GM21825 (cell line): ENCODE data around the gene STAC3.

ENCODE experiments used
- ATAC-seq: cut with Tn5 transposase; IDR thresholded peaks from one replicate; pipeline ENCODE4 v1.9.1; 2021; ENCODE audit warnings: mild to moderate bottlenecking, moderate library complexity; ENCODE audit not compliant: unreplicated experiment

Gene STAC3

DNA sequence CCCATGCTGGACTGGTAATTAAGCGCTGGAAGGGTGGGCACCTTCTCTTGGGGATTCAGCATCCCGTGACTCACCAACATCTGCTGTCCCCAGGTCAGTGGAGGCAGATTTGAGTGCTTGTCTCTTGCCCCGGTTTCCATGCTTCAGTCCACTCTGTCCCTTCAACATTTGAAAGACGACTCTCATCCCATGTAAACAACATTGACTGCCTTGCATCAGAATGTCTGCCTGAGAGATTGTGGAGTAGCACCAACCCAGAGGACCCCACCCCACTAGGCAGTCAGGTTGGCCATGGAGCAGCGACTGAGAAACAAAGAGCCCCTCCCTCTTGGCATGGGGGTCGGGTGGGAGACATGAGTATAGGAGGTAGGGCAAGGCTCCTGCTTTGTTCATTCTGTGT, 4.9 kb upstream of the STAC3 start:
- ATAC-seq = no peak

DNA sequence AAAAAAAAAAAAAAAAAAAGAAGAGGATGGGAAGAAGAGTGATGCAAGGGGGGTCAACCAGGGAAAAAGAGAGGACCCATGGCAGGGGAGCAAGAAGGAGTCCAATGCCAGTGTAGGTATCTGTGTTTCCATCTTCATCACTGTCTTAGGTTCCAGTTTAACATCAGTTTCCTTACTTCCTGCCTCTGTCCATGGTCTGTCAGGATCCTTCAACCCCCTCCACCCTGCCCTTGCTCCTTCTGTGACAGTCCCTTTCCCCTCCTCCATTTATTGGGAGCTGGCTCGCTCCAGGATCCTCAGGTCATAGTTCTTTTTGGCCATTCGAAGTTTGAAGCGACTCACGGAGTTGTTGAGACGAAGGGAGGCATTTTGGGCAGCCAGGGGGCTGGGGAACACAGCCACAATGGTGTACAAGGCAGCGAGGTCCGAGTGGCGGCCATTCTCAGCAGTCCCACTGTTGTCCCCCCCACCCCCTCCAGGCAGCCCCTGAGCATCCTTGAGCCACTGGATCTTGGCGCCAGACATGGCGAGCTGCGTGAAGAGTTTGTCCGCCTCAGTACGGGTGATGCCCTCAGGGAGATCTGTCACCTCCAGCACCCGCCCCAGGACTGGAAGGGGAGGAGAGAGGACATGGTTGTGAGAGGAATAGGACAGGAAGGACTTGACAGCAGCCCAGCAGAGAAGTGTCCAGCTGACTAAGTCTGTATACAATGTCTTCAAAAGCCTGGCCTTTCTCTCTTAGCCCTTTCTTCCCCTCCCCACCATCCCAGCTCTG, 3.7 kb upstream of the STAC3 start:
- ATAC-seq = no peak

DNA sequence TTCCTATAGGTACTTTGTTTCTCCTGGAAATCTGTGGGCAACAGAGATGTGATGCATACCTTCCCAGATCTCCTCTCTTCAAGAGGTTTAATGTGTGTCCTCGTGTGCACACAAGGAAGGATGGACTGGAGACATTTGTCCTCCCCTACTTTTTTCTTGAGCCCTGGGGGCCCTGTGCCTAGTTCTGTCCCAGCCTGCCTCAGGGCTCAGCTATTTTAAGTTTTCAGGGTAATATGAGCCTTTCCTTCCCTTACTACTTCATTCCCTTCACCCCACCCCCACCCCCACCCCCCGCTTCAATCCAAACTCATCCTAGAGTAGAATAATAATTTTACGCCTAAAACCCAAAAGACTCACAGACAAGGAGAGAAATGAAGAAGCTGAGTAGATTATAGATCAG, 446 bp downstream of the STAC3 start:
- ATAC-seq = no peak

DNA sequence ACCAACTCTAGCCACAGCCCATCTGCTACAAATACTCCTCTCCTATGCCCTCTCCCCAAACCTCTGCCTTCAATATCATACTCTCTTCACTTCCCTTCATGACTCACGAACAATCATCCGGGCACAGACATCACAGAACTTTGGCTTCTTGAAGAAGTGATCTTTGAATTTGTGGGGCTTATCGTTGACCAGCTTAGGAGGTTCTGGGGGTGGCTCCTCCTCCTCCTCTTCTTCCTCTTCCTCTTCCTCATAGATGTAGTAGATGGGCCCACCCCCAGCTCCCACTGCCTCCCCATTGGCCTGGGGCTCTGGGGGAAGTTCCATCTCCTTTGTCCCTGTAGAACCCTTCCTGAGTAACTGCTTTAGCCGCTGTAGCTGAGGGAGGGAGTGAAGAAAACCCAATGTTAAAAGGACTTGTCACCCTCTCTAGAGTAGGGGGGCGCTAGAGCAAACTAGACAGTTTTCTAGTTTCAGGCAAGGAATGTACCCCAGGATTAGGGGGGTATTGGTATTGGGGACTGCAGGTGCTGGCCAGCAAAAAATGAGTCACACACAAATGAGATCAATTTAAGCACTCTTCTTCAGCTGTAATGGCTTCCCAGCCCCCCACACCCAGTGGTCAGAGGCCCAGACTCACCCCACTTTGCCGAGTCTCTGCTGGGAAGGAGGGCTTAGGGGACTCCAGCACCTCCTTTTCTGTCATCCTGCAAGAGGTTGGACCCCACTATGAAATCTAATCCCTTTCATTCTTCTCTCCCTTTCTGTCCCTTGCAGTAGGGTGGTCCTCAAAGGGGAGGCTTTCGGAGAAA, 1.8 kb downstream of the STAC3 start:
- no peak for ATAC-seq

DNA sequence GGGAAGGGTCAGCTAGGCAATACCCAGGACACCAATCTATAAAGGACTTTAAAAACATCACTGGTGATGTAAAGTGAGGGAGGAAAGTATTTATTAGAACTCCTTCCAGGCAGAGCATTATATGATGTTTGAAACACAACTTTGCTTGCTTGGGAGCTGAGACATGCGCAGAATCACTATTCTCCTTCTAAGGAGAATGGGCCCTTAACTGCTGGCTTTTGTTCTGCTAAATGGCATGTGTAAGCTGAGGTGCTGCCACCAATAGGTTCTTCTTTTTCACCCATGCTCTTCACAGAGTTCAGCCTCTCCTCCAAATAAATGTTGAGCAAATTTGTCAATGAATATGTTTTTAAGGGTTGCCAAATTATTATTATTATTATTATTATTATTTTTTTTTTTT, 3.9 kb downstream of the STAC3 start:
- ATAC-seq = no peak

DNA sequence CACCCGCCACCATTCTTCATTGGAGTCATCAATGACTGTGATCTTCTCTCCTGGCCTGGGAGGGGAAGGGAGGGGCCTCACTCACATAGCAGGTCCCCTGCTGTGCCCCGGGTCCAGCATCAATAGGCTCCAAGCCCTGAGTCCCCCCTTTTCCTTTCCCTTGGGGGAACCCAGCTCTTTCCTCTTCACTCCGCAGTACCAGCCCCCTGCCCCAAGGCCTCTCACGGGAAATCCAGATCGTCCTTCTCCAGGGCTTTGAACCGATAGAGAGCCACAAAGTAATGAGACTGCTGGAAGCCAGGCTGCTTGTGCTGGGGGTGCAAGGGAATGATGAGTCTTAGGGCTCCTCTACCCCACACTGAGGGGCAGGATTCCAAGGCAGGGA, 6.7 kb downstream of the STAC3 start:
- no peak for ATAC-seq

DNA sequence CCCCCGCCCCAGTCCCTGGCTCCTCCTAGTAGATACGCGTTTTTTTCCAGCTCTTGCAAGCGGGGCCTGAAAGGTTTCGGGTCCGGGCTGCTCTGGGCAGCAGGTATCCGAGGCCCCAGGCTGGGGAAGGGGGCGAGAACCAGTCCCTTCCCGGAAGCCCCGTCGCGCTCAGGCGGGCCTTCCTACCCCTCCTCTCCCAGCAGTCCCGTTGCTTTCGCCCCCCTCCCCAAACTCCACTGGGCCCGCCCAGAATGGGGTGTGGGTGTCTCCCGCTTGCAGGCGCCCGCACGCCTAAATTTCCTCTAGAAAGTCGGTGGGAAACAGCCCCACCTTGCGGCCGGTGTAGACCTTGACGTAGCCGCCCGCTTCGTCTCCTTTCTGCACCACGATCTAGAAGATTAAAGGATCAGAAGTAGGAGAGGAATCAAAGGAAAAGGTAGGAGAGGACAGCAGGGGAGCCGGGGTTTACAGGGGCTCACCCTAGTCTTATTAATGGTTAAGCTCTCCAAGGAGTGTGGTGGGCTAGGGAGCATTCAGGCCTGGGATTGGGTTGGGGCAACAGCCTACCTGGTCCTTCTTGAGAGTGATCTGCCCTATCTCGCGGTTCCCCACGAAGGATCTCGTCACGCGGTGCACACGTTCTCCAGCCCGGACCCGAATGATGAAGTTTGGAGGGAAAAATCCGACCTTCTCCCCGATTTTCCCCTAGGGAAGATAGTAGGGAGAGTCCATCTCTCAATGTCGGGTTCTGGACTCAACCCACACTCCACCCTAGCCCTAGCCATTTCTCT, 7.3 kb downstream of the STAC3 start:
- no peak for ATAC-seq

DNA sequence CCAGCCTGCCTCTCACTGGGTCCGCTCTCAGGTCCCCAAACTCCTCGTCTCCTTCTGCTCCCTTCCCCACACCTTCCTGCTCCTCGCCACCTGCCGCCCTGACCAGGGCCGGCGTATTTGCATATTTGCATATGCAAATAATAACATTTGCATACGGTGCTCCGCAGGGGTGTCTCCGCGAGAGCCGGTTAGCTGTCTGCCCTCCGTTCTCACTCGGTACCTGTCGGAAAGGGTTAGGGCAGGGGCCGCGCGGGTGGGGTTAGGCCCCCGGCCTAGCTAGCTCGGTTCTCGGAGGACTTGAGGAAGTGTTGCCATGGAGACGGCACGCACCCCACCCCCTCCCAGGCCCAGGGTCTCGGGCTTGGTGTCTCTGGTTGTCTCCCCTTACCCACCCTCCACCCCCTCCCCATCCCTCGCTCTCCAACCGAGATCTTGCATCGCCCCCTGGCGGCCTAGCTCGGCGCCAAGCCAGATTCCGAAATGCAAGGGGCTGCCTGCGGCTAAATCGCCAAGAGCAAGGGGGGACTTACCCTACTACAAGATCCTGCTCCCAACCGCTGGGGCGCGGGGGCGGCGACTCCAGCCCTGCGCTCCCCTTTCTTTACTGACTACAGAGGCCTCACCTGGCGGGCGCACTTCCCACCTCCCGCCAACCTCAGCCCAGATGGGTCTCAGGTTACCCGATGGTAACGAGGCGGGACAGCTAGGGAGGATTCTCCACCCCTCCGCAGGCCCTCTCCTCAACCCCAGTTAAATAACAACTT, 8.1 kb downstream of the STAC3 start:
- peak; percentile 32 for ATAC-seq

DNA sequence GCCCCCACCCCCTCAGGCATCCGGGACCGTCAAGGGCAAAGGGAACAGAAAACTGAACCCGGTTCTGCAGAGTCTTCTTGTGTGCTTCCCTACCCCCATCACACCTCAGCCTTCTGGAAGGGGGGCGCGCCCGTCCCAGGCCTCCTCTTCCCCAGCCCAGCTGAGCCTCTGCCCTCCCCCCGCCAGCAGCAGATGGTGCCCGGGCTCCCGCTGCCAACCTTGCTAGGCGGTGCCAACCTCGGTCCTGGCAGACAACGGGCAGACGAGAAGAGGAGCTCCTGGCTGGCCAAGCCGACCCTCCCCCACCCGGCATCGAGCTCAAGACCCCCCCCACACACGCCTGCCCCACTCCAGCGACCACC, 8.7 kb downstream of the STAC3 start:
- ATAC-seq = no peak

DNA sequence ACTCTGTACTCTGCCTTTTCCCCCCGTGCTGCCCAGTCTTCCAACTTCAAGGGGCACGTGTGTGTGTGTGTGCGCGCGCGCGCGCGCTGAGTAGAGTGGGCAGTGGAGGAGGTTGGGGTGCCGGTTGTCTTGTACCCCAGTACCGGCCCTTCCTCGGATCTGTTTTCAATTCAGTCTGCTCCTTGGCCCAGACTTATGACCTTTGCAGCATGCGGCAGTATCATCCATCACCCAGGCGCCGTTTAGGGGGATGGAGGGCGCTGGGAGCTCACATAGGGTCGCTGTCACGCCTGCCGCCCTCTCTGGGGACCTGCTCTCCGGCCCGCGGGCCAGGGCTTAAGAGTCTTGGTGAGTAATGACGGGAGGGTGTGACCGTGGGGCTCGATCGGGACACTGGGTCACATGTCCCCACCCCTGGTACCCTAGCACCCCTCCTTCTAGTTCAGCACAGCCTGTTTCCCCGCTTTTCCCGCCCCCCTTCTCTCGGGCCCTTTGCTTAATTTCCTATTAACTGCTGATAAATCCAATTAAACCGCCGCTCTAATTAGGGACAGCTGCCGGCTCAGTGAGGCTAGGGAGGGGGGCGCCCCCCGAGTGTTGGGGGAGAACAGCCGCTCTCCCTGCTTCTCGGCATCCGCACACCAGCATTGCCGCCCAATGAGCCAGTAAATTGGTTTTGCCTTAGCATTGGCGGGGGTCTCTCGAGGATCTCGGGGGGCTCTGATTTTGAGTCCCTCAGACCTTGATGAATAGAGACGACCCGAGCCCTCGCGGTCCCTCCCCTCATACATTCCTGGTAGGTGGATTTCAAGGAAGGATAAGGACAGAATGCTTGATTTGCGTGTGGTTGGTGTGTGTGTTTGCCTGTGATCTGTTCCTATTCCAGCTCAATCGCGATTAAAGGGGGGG, 9.3 kb downstream of the STAC3 start:
- ATAC-seq = no peak

DNA sequence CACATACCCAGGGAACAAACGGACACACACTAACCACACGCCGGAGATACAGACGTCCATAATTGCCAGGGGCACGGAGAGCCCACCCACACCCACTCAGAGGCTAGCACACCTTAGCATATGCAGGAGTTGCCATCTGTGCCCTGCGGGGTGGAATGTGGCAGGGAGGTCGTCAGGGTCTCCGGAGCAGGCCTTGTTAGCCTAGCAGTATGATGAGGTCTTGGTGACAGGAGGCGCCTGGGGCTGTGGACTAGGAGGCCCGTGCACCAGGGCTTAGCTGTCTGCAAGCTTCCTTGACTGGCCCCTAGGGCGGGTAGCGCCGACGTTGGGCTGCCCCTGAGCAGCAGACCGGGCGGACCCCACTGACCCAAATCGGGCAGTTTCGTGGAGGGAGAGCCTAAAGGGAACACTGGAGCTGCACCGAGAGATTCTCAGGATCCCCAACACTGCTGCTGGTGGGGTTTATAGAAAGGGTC, 10.0 kb downstream of the STAC3 start:
- no peak for ATAC-seq

DNA sequence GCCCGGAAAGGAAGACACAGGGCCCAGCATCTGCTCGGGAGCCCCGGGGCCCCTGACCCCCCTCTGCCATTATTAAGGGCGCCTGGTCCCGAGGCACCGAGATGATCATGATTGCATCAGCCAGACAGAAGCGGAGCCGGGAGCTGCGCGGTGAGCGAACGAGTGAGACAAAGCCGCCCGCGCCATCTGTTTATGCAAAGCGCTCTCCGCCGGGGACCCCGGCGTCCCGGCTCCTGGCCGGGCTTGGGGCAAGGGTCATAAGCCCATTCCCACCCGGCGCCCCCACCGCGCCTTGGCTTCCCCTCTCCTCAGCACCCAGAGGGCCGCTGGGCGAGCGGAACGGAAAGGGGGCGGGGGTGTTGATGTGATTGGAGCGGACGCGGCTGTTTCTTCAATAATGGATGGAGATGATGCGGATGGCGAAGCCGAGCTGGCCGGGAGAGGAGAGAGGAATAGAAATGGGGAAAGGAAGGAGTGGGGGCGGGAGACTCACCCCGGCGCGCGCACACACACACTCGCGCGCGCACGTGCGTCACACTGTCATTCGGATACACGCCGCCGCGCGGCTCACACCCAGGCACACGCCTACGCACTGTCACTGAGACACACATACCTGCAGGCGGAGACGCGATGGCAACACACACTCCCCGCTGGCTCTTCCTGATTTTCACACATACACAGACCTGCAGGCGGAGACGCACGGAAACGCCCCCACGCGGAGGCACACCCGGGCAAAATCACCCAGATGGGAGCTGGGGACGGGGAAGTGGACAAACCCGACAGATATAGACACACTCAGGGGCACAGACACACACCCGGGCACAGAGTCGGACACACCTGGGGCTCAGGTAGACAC, 10.7 kb downstream of the STAC3 start:
- no peak for ATAC-seq

DNA sequence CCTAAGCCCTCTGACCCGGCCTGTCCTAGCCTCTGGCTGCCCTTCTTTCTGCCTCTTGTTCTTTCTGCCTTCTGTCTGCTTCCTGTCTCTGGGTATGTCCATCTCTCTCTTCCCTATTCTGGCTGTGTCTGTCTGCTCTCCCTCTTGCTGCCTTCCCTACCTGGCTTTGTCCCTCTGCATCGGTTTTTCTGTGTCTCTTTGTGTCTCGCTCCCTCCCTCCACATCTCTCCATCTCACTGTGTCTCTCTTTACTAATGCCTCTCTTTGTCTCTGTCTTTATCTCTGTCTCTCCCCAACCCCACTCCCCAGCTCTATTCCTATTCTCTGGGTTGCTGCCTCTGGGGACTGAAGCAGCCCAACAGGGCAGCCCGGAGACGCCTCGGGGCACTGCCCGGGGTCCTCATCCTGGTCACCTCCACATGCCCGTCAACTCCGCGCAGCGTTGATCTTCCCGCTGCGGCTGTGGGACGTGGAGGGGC, 11.4 kb downstream of the STAC3 start:
- no peak for ATAC-seq

DNA sequence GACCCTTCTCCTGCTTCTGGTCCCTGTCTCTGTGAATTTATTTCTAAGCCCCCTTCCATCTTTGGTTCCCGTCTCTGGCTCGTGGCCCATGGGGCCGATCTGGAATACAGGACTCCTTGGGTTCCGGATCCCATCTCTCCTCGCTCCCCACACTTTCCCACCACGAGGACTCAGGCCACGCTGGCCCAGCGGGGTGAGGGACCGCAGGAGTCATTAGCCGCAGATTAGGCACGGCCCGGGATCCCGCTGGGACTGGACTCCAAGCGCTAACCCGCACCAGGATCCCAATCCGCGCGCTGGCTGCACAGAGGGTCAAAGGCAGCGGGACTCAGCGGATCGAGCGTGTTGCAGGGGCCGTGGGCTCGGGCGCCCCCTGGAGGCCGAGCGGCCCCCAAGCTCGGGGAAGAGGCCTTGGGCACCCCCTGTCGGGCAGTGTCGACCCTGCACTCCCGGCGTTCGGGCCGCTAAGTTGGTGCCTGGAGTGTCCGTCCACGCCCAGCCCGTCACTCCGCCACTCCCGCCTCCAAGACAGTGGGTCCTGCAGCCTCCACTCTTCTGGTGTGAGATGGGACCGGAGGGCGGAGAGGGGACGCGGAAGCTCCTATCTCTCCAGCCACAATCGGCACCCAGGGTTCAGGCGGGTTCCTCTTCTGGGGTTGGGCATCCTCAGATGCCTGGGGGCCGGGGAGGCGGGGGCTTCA, 12.0 kb downstream of the STAC3 start:
- ATAC-seq = peak; percentile 41

DNA sequence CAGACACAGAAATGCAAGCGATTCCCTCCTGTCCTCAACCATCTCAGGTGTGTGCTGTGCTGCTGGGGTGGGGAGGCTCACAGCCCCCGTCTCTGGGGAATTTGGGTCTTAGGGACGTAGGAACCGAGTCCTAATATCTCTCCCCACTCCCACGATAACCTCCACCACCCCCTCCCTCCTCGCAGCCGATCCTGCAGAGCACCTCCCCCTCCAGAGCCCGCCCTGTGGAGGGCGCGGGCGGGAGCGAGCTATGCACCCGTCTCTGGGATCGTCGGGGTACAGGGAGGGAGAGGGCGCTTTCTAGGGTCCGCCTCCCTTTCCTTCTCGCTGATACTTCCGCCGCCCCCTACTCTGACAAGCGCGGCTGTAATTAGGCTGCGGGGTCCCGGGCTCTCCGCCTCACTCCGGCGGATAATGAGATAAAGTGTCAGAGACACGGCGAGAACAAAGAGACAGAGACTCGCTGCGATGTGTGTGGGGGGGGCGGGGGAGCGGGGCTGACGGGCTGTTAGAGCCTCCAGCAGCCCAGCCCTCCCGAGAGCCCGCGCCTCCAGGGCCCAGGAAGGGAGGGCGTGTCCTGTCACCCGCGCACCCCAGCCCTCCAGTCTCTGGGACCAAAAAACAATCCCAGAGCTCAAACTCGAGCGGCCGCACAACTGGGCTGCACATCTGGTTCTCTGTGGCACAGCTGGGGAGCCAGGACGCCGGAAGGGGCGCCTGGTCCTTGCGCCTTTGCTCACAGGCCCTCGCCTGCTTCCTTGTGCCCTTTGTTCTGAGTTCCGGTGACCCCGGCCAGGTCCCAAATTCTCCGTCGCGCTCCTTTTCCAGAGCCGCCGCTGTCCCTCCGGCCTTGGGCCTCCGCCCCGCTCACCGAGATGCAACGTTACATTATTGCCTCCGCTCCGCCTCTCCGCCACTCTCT, 12.8 kb downstream of the STAC3 start:
- no peak for ATAC-seq

DNA sequence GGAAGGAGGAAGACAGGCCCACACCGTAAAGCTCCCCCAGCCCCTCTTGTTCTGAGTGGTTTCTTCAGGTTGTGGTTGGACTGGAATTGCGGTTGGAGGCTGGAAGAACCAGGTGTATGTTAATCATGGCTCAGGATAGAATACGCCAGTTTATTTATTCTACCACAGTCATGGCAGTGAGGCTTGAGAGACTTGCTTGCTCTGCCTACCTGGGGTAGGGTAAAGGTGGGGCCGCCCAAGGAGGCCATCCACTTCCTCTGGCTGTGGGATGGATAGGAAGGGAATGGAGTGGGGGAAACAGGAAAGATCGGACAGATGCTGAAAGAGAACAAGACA, 13.4 kb downstream of the STAC3 start:
- ATAC-seq = no peak

DNA sequence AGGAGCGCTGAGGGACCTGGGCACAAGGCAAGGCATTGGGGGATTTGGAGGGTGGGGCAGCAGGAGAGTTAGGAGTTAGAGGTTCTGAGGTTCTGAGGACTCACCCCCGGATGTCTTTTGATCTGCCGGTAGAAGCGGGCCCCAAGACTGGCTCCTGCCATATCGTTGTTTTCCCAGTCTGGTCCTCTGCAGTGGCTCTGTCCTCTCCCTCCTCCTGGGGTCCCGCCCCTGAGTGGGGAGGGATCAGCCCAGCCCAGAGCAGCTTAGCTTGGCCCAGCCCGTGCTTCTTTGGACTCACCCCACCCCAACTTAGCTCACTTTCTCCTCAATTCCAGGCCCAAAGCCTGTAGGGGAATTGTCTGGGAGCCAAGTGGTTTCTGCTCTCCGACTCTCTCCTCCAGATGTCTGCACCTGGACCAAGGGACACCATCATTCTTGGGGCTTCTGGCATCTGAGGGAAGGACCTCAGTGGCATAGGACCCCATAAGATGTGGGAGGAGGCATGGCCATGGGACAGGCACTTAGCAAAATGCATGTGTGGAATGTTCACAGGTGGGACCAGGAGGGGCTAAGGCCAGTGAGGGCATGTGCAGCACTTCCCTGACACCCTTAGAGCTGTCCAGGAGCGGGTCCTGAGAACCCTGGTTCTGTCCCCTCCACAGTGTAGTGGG, 13.9 kb downstream of the STAC3 start:
- no peak for ATAC-seq
